C1 segment of cervical spinal cord (tissue), 14 donors: Measurements from ENCODE around the gene CDH3.

ENCODE experiments used
- DNase-seq, 14 donors: peaks; one replicate each; lab custom pipeline; 2025; lab: John Stamatoyannopoulos, UW

The CDH3 gene

DNA sequence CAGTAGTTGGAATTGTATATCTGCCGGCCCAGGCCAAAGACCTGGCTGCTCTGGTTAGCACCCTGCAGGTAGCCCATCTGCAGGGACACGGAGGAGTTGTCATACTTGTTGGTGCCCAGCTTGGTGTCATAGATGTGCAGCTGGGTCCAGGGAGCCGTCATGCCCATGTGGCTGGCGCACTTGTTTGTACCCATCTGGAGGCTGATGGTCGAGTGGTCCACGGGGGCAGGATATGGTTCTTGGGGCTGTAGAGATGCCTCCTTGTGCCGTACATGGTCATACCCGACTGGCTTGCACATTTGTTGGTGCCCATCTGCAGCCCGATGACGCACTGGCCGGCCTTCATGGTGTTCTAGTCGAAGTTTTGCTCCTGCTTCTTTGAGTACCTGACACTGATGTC, 6.0 kb downstream of the CDH3 start:
- no peak for DNase-seq

DNA sequence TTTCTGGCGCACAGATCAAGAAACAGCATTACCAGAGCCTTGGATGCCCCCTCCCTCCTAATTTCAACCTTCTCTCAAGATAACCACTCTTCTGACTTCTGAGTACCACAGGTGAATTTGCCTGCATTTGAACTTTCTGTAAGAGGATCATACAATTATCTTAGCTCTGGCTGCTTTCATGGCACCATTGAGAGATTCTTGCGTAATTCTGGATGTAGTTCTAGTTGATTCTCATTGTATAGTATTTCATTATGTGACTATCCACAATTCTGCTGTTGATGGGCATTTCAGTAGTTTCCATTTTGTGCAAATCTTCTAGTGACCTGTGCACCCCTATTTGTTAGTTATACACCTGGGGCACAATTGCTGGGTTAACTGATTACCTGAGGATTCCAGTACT, 7.5 kb downstream of the CDH3 start:
- DNase-seq = no peak

DNA sequence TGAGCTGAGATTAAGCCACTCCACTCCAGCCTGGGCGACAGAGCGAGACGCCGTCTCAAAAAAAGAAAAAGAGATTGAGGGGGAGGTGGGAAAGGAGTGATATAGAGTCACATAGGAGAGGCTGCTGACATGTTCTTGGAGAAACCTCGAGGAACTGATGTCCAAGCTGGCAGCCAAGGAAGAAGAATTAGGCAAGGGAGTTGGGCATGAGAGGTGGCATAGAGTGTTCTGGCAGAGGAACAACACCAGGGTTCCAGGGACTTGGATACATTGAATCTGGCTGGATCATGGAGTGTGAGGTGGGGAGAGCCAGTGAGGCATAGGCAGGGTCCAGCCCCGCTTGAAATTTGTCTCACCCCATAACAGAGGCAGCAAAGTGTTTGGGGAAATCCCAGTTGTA, 10.7 kb downstream of the CDH3 start:
- no peak for DNase-seq

DNA sequence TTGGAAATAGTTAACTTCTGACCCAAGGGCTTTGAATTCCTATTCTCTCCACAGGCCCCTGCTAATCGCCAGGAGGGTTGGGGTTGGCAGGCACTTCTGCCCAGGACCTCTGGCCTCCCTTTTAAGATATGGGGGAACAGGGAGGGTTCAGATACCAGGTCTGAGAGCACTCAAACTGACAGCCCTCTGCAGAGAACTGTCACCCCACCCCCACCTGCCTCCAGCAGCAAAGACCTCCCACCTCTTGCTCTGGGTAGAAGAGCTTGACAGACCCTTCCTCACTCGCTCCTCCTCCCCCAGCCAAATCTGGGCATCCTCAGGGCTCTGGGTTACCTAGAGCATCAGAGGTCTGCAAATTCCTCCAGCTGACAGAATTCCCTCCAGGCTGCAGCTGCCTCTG, 11.6 kb downstream of the CDH3 start:
- no peak for DNase-seq

DNA sequence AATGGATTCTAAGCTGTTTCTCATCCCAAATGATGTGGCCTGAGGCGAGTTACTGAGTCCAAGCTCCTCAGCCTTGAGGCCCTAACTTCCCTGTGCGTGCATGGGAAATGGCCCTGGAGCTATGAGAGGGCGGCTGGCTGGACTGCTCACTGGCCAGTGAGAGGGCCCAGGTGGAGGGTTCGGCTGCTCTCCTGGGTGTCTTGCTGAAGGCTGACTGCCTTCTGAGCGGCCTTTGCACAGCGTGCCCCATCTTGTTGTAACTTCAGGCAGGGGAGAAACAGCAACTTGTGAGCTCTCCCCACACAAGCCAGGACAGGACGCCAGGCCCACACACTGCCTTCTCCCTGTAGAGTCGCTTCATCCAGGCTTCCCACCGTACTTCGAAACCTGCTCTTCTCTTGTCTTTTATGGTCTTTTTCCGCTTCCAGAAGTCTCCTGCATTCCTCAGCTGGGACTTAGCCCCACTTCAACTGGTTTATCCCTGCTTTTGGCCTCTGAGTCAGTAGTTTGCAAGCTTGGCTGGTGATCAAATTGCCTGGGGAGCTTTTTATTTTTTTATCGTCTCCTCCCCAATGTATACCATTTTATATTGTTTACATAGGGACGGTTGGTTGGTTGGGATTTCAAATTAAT, 13.3 kb downstream of the CDH3 start:
- DNase-seq = no peak

DNA sequence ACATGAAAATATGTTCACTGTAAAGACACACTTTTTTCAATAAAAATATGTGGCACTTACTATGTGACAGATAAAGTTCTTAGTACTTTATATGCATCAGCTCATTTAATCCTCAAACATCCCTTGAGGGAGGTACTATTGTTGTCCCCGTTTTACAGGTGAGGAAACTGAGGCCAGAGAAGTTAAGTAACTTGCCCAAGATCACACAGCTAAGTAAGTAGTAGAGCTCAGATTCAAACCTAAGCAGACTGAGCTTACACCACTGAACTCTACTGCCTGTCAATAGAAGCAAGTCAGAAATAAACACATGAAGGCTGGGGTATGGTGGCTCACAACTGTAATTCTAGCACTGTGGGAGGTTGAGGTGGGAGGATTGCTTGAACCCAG, 13.9 kb downstream of the CDH3 start:
- DNase-seq = no peak

DNA sequence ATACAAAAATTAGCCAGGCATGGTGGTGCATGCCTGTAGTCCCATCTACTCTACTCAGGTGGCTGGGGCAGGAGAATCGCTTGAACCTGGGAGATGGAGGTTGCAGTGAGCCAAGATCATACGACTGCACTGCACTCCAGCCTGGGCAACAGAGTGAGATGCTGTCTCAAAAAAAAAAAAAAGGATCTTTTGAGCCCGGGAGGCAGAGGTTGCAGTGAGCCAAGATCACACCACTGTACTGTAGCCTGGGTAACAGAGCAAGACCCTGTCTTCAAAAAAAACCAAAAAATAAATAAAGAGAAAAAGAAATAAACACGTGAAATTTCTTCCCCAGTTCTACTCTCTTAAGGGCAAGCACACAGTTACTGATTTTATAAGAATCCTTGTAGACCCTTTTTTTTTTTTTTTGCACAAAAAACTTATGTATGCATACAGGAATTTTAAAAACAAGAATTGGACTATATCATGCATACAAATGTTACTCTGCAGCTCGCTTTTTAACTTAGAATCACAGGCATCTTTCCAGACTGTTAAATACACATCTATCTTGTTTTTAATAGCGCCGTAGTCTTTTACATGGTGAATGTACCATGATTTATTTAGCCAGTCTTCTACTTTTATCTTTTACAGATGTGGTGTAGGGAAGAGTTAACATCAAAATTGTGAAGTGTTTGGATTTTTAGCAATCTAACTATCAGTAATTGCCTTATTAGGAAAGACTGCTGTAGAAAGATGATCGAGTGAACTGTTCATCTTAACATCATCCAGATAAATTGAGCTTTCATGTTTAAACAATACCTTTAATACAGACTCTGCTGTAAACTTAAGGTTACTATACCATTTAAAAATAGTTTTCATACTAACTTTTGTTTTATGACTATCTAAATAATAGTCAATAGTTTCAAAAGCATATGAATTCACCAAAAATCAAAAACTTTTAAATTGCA, 14.6 kb downstream of the CDH3 start:
- DNase-seq = no peak

DNA sequence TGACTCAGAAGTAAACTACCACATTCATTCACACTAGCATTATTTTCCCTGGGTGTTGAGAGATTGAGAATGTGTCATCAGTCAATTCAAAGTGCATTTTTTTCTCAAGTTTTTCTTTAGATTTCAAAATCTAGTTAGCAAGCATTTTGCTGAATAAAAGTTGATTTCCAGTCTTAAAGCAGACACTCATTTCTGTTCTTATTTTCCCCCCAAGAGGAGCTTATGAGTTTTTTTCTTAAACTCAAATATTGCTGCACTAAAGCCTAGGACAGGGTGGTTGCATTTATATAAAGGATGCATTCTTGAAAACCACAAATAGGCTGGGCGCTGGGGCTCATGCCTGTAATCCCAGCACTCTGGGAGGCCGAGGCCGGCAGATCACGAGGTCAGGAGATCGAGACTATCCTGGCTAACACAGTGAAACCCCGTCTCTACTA, 15.3 kb downstream of the CDH3 start:
- no peak for DNase-seq

DNA sequence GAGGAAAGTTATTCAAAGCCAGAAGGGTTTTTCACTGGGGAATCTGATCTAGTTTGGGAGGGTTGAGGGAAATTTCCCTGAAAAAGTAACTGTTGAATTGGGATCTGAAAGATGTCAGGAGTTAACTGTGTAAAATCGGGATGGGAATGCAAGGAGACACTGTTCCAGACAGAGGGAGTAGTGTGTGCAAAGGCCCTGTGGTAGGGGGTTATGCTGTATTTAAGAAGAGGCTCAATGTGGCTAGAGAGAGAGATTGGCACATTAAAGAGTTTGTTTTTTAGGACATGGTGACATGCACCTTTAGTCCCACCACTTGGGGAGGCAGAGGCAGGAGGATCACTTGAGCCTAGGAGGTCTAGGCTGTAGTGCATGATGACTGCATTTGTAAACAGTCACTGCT, 16.9 kb downstream of the CDH3 start:
- no peak for DNase-seq

DNA sequence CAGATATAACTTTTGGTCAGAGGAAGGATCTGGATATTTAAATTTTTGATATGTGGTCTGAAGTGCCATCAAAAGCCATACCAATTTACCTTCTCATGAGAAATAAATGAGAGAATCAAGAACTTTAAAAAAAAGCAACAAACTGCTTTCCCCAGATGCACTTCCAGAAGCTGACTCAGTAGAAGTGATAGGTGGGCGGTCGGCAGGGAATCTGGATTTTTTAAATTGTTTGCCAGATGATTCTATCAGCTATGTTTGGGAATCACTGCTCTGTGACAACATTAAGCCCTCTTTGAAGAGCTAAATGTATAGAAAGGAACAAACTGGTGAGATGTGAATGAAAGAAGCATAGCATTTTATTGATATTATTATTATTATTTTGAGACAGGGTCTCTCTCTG, 19.2 kb downstream of the CDH3 start:
- DNase-seq = no peak

DNA sequence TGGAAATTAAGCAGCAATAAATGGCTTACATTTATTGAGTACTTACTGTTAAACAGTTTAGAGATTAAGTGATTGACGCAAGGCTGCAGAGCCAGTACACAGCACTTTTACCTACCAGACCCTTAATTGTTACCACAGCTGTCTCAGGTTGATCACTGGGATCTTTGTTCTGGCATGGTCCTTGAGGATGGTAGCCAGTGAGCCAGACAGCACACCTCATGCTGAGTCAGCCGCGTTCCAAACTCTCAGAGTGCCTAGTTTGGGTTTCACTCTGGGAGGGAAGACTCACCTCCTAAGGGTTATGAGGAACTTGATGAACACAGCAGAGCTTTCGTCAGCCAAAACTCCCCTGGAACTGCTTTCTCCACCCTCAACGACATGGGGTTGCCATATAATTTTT, 20.4 kb downstream of the CDH3 start:
- DNase-seq = no peak

DNA sequence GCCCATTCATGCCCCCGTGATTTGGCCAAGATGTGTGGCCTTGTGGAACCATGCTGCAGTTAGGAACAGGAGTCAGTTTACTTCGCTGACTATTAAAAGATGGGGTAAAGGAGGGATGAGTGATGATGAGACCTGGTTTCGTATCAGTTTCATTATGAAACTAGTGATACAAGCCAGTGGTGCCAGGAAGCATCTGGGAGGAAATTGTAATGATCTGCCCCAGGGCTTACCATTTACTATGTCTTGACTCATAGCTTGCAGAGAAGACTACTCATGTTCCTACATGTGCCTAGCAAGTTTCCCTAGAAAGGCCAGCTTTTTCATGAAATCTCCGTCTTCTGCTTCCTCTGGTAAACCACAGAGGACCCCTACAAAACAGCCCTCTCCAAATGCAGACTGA, 23.2 kb downstream of the CDH3 start:
- DNase-seq = no peak

DNA sequence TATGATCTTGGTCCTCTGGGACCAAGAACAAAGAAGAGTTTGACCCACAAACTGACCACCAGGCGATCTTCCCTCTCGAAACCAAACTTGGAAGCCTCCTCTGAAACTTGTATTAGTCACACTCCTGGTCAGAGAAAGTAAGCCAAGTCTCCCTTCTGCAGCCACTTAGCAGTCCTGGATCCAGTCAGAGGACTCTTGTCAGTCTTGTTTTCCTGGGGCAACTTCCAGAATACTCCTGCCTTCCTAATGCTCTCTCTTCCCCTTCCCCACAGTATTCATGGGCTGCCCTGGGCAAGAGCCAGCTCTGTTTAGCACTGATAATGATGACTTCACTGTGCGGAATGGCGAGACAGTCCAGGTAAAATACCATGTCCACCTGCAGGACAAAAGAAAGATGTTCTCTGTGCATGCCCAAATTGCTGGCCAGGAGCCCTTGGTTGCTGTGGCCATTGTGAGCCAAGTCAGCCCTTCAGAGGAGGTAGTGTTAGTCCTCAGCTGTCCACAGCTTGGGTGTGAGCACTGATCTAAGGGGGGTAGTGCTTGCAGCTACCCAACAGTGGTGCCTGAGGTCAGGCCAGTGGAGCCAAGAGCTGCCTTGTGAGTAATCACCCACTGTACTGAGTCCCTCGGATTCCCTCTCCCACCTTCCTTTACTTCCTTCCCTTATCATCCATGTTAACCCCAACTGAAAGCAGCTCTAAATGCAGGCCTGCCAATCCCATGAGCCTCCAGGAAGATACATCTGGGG, 31.2 kb downstream of the CDH3 start:
- DNase-seq = no peak

DNA sequence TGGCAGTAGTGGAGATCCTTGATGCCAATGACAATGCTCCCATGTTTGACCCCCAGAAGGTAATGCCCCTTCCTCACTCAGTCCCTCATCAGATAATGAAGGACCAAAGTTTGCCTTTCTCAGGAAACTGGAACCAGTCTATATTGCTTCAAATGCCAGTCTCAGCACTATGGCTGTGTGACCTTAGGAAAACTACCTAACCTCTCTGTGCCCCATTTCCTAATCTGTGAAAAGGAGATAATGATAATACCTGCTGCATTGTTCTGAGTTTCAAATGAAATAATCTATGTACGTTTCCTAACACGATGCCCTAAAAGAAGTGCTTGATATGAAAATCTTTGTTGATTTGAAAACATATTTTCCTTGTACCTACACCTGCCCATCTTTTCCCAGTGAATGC, 35.9 kb downstream of the CDH3 start:
- DNase-seq = no peak

DNA sequence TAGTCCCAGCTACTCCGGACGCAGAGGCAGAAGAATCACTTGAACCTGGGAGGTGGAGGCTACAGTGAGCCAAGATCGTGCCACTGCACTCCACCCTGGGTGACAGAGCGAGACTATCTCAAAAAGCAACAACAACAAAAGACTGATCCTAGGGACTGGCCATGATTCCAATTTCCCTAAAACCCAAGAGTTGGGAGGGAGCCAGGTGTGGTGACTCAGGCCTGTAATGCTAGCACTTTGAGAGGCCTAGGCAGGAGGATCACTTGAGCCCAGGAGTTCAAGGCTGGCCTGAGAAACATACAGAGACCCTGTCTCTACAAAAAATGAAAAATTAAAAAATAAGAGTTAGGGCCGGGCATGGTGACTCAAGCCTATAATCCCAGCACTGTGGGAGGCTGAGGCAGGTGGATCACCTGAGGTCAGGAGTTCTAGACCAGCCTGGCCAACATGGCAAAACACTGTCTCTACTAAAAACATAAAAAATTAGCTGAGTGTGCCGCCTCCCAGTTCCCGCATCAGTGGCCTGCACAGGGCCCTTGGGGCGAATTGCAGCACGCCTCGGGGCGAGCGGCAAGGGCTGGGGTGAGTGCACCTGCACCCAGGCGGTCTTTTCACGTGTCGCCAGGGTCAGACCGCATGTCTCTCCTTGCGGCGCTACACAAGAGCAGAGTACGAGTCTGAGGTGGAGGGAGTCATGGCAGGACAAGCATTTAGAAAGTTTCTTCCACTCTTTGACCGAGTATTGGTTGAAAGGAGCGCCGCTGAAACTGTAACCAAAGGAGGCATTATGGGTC, 40.8 kb downstream of the CDH3 start:
- no peak for DNase-seq

DNA sequence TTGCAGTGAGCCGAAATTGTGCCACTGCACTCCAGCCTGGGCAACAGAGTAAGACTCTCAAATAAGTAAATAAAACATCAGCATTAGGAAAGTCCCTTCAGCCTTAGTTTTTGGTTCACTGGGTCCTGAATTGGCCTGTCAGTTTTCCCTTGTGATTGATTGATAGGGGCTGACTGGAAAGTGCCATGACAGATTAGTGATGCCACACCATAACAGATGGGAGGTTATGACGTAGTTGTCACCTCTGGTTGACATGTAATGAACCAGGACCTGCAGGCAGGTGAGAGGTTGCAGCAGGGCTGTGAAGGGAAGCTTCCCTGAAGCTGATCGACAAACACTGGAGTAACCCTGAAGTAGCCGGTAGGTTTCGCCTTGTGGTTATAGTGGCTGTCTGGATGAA, 41.8 kb downstream of the CDH3 start:
- no peak for DNase-seq

DNA sequence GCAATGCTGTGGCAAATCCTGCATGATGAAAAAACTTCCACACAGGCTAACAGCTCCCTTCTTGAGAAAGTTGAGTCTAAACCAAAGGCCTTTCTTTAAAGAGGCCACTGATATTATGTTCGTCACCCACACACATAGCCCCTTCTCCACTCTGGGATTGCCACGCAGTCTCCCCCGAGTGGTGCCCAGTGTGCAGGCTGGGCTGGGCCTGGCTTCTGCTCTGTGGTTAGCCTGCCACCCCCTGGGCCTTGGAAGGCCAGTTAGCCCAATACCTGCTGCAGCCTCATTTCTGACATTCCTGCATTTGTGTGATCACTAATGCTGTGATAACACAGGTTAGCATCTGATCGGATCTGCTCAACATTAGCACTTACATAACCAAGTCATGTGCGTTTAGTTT, 44.8 kb downstream of the CDH3 start:
- DNase-seq = no peak

DNA sequence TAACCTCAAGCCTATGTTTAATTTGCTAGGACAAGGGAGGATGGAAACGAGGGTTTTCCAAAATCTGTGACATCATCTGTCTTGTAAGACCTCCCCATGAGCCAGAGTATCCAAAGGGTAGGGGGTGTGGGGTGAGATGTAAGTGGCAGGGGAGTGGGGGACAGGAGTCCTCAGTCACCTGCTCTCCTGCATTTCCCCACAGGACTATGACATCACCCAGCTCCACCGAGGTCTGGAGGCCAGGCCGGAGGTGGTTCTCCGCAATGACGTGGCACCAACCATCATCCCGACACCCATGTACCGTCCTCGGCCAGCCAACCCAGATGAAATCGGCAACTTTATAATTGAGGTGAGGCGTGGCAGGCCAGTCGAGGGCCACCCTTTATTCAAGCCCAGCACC, 50.5 kb downstream of the CDH3 start:
- no peak for DNase-seq

DNA sequence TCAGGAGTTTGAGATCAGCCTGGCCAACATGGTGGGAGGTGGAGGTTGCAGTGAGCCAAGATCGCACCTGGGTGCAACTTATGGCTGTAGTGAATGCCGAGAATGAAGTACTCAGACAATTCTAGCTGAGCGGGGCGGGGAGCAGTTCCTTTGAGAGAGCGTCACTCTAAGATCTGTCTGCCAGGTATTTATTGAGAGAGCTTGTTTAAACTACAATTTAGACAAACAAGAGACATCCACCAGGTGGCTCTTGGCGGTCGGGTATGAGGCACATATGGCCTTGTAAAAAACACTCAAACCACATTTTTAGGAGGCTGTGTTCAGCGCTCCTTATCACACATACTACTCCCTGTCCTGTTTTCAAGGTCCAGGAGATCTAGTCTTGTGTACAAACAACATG, 51.4 kb downstream of the CDH3 start:
- no peak for DNase-seq

DNA sequence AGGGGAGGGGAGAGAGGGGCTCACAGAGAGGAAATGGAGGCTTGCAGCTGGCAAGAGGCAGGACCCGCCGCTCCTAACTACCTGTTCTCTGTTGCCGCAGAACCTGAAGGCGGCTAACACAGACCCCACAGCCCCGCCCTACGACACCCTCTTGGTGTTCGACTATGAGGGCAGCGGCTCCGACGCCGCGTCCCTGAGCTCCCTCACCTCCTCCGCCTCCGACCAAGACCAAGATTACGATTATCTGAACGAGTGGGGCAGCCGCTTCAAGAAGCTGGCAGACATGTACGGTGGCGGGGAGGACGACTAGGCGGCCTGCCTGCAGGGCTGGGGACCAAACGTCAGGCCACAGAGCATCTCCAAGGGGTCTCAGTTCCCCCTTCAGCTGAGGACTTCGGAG, 53.0 kb downstream of the CDH3 start:
- DNase-seq = no peak

DNA sequence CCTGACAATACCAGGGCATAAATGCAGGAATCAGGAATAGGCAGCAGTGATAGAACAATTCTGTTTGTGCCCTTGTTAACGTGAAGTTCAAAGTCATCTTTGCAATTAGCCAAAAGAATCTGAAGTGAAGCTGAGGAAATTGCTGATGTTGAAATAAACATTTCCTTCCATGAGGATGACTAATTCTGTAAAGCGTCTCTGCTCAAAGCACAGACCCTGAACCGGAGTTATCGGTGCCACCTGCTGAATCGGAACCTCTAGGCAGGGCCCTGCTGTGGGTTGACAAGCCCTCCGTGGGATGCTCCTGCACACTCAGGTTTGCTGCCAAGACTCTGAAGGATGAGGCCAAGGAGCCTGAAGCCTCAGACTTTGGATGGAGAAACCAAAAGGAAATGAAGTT, 55.0 kb downstream of the CDH3 start:
- no peak for DNase-seq

DNA sequence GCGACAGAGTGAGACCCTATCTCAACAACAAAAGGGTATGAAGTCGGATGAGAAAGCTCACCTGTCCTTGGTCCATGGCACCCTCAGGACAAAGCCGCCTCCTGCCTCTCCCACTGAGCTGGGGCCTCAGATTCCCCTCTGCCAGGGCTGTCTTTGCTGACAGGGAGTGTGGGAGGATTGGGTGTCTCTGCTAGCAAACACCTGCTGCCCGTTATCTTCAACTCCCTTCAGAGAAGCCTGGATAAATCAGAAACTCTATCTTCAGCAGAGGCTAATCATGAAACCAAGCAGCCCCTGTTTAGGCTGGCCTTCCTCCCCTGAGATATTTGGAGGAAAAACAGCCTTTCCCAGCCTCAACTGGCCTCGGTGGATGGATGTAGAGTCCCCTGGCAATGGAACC, 55.7 kb downstream of the CDH3 start:
- DNase-seq = no peak
